ENCODE measurements around the gene RAPGEF4. TPM values are rescaled to one million over a fixed set of nuclear protein-coding genes. Genes with fewer than 3 reads are reported as not detected.

RAPGEF4 gene
- total RNA-seq, 1 experiment from 2014 or later, result 1.4 TPM

- H3K4me1 ChIP-seq (ENCODE audit: insufficient read depth, low read length), result no peaks in the 10 kb centered on the region
- no peak overlapping the region for H3K4me2 ChIP-seq (ENCODE audit: insufficient read depth, insufficient read length, low read length)
- H4K5ac ChIP-seq (ENCODE audit: insufficient read length, low read depth, low read length), result no peak overlapping the region
- no peak overlapping the region for H2AK5ac ChIP-seq (ENCODE audit: insufficient read length, low read length)
- H2BK20ac ChIP-seq (ENCODE audit: low read depth, low read length, poor library complexity, severe bottlenecking), result no peak overlapping the region
- H2BK120ac ChIP-seq (ENCODE audit: low read depth, low read length, poor library complexity, severe bottlenecking), result no peak overlapping the region
- H3K27me3 ChIP-seq (ENCODE audit: insufficient read depth, low read length), result no peaks in the 10 kb centered on the region
- no peaks in the 10 kb centered on the region for H4K20me1 ChIP-seq (ENCODE audit: control insufficient read depth, insufficient read depth, insufficient read length)
- H3K27me3 Mint-ChIP-seq (ENCODE audit: low read depth), result no peaks in the 10 kb centered on the region
- no peak overlapping the region for H3K18ac ChIP-seq (ENCODE audit: insufficient read length, low read depth, low read length)
- no peaks in the 10 kb centered on the region for H3K23me2 ChIP-seq (ENCODE audit: insufficient read length, low read depth, low read length, poor library complexity, severe bottlenecking)
- H3K9me3 Mint-ChIP-seq, result no peaks in the 10 kb centered on the region
- H3K4ac ChIP-seq (ENCODE audit: low read depth, low read length), result no peak overlapping the region
- no peaks in the 10 kb centered on the region for H3K79me1 ChIP-seq (ENCODE audit: insufficient read depth, low read depth, low read length, poor library complexity, severe bottlenecking)
- no peak overlapping the region for H3K14ac ChIP-seq (ENCODE audit: insufficient read depth, low read length)
- H3K4me3 Mint-ChIP-seq, result no peak overlapping the region
- H2BK12ac ChIP-seq (ENCODE audit: insufficient read length, low read depth, low read length), result no peak overlapping the region
- no peak overlapping the region for H4K91ac ChIP-seq (ENCODE audit: insufficient read length, low read depth, low read length)
- WGBS (ENCODE audit: extremely low coverage, insufficient read length, low lambda C conversion rate), result no CpG with 5 or more reads among the region's 5 CpGs
- no peaks in the 10 kb centered on the region; a peak in 1 of 7 replicates for H3K36me3 Mint-ChIP-seq (ENCODE audit: insufficient read depth in 1 of 3, low read depth in 3 of 3)
- H2AFZ ChIP-seq (ENCODE audit: low read length), result no peak overlapping the region
- H4K8ac ChIP-seq (replicated peaks; ENCODE audit: insufficient read length, low read depth, low read length), result no peak overlapping the region
- TF ChIP-seq, protein P1, sequence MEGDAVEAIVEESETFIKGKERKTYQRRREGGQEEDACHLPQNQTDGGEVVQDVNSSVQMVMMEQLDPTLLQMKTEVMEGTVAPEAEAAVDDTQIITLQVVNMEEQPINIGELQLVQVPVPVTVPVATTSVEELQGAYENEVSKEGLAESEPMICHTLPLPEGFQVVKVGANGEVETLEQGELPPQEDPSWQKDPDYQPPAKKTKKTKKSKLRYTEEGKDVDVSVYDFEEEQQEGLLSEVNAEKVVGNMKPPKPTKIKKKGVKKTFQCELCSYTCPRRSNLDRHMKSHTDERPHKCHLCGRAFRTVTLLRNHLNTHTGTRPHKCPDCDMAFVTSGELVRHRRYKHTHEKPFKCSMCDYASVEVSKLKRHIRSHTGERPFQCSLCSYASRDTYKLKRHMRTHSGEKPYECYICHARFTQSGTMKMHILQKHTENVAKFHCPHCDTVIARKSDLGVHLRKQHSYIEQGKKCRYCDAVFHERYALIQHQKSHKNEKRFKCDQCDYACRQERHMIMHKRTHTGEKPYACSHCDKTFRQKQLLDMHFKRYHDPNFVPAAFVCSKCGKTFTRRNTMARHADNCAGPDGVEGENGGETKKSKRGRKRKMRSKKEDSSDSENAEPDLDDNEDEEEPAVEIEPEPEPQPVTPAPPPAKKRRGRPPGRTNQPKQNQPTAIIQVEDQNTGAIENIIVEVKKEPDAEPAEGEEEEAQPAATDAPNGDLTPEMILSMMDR (conservative IDR thresholded peaks at IDR 0.05), result no peak
- H3K9ac ChIP-seq (ENCODE audit: extremely low read depth, insufficient read length, low read length), result no peak overlapping the region
- H3T11ph ChIP-seq (ENCODE audit: low read length), result no peak overlapping the region
- DNase-seq, result no peak
- H3K27ac Mint-ChIP-seq, result no peak overlapping the region; a peak in 1 of 7 replicates
- no peak overlapping the region for H2BK5ac ChIP-seq (ENCODE audit: insufficient read length, low read length)
- H3K23ac ChIP-seq (ENCODE audit: insufficient read length, low read depth, low read length), result no peak overlapping the region
- no peaks in the 10 kb centered on the region for H3K79me2 ChIP-seq (ENCODE audit: insufficient read depth, low read length)
- H3K9me3 ChIP-seq (ENCODE audit: control insufficient read depth, low read depth, low read length), result no peaks in the 10 kb centered on the region
- H2BK15ac ChIP-seq (ENCODE audit: low read depth, low read length), result no peak overlapping the region
- no peak overlapping the region for H3K27ac ChIP-seq (ENCODE audit: insufficient read length, low read depth, low read length)
- no peak overlapping the region for H3K56ac ChIP-seq (ENCODE audit: insufficient read length, low read depth, low read length)
- peaks cover 6 to 10% of the 10 kb centered on the region in 2 experiments for H3K4me1 Mint-ChIP-seq
These were observed 293.0 kb downstream of the RAPGEF4 start for GRCh38 chr2:173028671-173029070.
